Panc1 (cell line): ENCODE results near the gene FAM118A. TPM values are rescaled to one million over a fixed set of nuclear protein-coding genes. Genes with fewer than 3 reads are reported as not detected.

Source experiments
- ATAC-seq: fragments of 200-7000 bp; cut with Tn5 transposase; 2 replicates; pipeline ENCODE4 v1.9.1; 2020; ENCODE audit warnings: mild to moderate bottlenecking, moderate library complexity
- BruUV-seq: library from RNA; stranded (reverse); fragments of 400-500 nt; replicated peaks from 2 replicates; lab custom pipeline; 2021; lab: Mats Ljungman, UMichigan
- CTCF ChIA-PET: fragments of 300-600 bp; sonication (Branson Sonifier 250); formaldehyde crosslinking; loops from one replicate; lab custom pipeline; 2022; ENCODE audit warnings: antibody characterized with exemption; lab: Charles Lee
- POLR2A ChIA-PET: fragments of 300-600 bp; sonication (Branson Sonifier 250); formaldehyde crosslinking; loops from one replicate; lab custom pipeline; 2022; ENCODE audit warnings: antibody characterized with exemption; lab: Charles Lee
- DNase-seq: peaks from one replicate; pipeline ENCODE4 v3.0.0-alpha.2; 2010; ENCODE audit warnings: low read depth, low spot score
- H3K27ac ChIP-seq: 2 replicates; pipeline ENCODE4 v1.5.1; 2011; ENCODE audit warnings: mild to moderate bottlenecking, low read length, inconsistent platforms
- H3K27me3 ChIP-seq: fragments of 200-500 bp; sonication (Bioruptor generic); 2 replicates; pipeline ENCODE4 v1.6.0; 2014; ENCODE audit warnings: low read length, inconsistent platforms; ENCODE audit not compliant: control insufficient read depth, insufficient read depth
- H3K36me3 ChIP-seq: fragments of 200-500 bp; sonication (Bioruptor generic); 2 replicates; pipeline ENCODE4 v1.5.1; 2014; ENCODE audit warnings: inconsistent platforms, mild to moderate bottlenecking, low read length, moderate library complexity; ENCODE audit not compliant: control insufficient read depth, insufficient read depth
- H3K4me1 ChIP-seq: 2 replicates; pipeline ENCODE4 v1.5.1; 2011; ENCODE audit warnings: inconsistent platforms, mild to moderate bottlenecking, low read length, moderate library complexity; ENCODE audit not compliant: control insufficient read depth, insufficient read depth
- H3K4me3 ChIP-seq, 2 experiments: 2 replicates each; pipeline ENCODE4 v1.5.1; 2011 to 2012; ENCODE audit warnings: low read depth in 2 of 2, low read length in 2 of 2, mild to moderate bottlenecking in 2 of 2, inconsistent platforms in 1 of 2, moderate library complexity in 1 of 2
- H3K9me3 ChIP-seq: fragments of 200-500 bp; sonication (Bioruptor generic); 2 replicates; pipeline ENCODE4 v1.5.1; 2014; ENCODE audit warnings: low read depth, mild to moderate bottlenecking, inconsistent platforms, low read length, moderate library complexity; ENCODE audit not compliant: control insufficient read depth, insufficient read depth
- POLR2AphosphoS5 ChIP-seq: IDR thresholded peaks from 2 replicates; pipeline ENCODE4 v1.6.1; 2012; ENCODE audit warnings: mild to moderate bottlenecking, low read depth, low read length, moderate library complexity
- SIN3A ChIP-seq: IDR thresholded peaks from 2 replicates; pipeline ENCODE4 v1.6.1; 2012; ENCODE audit warnings: low read depth, mild to moderate bottlenecking, low read length, moderate library complexity, borderline replicate concordance; ENCODE audit not compliant: insufficient read depth
- TCF7L2 ChIP-seq: IDR thresholded peaks from 2 replicates; pipeline ENCODE4 v1.6.1; 2011; ENCODE audit warnings: mild to moderate bottlenecking, low read depth, low read length, inconsistent platforms
- in situ Hi-C: cut with HindIII; loops from 2 replicates; pipeline ENCODE4 v1.10.0; 2016; ENCODE audit warnings: low sequenced_read_pairs, low pct_unique_long_range_greater_than_20kb
- intact Hi-C: fragments of 100-400 bp; cut with micrococcal nuclease; formaldehyde crosslinking; loops from one replicate; pipeline ENCODE4 v1.10.0; 2022; ENCODE audit not compliant: unreplicated experiment
- total RNA-seq: library from RNA; stranded (reverse); gene quantifications from one replicate; pipeline ENCODE4 v1.2.1, GENCODE V29; 2021; ENCODE audit not compliant: unreplicated experiment
- TF ChIP-seq, protein P1 (sequence below), 2 experiments: IDR thresholded peaks; 2 replicates each; pipeline ENCODE4 v1.6.1; 2011 to 2012; ENCODE audit warnings: low read depth in 2 of 2, control low read depth in 1 of 2, low read length in 1 of 2, mild to moderate bottlenecking in 1 of 2, moderate library complexity in 1 of 2; ENCODE audit not compliant: insufficient read depth in 1 of 2
- TF ChIP-seq, protein P2 (sequence below): fragments of 450-650 bp; IDR thresholded peaks from 2 replicates; pipeline ENCODE4 v1.5.1; 2017; ENCODE audit warnings: mild to moderate bottlenecking

The FAM118A gene
- total RNA-seq, 1 experiment from 2014 or later = 73.2 TPM

DNA sequence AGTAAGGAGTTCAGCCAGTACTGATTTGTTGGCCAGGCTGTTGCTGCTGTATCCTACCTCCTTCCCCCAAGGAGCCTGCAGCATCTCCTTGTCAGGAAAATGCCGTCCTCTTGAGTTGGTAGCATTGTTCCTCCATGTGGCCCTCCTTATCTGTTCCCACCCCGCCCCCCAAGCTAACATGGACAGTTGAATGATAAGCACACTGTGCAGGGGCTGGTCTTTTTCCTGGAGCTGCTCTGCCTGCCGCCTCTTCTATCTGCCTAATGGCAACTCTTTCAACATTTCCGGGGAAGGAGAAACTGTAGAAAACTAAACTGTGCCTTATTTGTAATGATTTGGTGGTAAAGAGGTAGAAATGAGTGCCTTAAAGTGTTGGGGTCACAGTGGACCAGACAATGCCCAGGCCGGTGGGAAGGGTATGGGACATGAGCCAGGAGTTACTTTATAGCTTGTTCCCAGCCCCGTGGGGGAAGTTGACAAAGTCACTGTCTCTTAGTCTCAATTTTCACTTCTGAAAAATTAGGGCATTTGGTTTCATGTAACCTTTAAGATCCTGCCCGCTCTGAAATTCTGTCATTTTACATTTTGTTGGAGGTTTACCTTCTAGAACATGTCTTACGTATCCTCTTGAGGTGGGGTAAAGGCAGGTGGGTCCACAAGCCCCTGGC lies 4.5 kb downstream of the FAM118A start:
- intact Hi-C loops (no loop called here), in situ Hi-C loops (no loop called here)
- DNase-seq = no peak
- Histone ChIP-seq H3K4me1 (peaks cover 10% of the 10 kb centered on the region), H3K36me3 (peaks cover 2% of the 10 kb centered on the region; the same call in 1 of the 2 replicates), H3K9me3 (no peaks in the 10 kb centered on the region), H3K27ac (no peak overlapping the region), H3K4me3 (no peak overlapping the region), H3K27me3 (no peaks in the 10 kb centered on the region)
- ChIA-PET CTCF (interaction anchor here (0.7 kb wide), 1 partner anchor 45 kb away, joined by 3 read pairs; no protein-coding TSS in a partner anchor), POLR2A (no interaction called here)
- BruUV-seq = no TSS peak
- no peak for ATAC-seq
- TF ChIP-seq, protein P1, sequence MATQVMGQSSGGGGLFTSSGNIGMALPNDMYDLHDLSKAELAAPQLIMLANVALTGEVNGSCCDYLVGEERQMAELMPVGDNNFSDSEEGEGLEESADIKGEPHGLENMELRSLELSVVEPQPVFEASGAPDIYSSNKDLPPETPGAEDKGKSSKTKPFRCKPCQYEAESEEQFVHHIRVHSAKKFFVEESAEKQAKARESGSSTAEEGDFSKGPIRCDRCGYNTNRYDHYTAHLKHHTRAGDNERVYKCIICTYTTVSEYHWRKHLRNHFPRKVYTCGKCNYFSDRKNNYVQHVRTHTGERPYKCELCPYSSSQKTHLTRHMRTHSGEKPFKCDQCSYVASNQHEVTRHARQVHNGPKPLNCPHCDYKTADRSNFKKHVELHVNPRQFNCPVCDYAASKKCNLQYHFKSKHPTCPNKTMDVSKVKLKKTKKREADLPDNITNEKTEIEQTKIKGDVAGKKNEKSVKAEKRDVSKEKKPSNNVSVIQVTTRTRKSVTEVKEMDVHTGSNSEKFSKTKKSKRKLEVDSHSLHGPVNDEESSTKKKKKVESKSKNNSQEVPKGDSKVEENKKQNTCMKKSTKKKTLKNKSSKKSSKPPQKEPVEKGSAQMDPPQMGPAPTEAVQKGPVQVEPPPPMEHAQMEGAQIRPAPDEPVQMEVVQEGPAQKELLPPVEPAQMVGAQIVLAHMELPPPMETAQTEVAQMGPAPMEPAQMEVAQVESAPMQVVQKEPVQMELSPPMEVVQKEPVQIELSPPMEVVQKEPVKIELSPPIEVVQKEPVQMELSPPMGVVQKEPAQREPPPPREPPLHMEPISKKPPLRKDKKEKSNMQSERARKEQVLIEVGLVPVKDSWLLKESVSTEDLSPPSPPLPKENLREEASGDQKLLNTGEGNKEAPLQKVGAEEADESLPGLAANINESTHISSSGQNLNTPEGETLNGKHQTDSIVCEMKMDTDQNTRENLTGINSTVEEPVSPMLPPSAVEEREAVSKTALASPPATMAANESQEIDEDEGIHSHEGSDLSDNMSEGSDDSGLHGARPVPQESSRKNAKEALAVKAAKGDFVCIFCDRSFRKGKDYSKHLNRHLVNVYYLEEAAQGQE (IDR thresholded peaks at IDR 0.05; ENCODE audit: insufficient read depth in 1 of 2, low read depth in 2 of 2, low read length in 1 of 2) = no peak
- TF ChIP-seq TCF7L2 (no peak), POLR2AphosphoS5 (no peak), SIN3A (no peak)
- TF ChIP-seq, protein P2, sequence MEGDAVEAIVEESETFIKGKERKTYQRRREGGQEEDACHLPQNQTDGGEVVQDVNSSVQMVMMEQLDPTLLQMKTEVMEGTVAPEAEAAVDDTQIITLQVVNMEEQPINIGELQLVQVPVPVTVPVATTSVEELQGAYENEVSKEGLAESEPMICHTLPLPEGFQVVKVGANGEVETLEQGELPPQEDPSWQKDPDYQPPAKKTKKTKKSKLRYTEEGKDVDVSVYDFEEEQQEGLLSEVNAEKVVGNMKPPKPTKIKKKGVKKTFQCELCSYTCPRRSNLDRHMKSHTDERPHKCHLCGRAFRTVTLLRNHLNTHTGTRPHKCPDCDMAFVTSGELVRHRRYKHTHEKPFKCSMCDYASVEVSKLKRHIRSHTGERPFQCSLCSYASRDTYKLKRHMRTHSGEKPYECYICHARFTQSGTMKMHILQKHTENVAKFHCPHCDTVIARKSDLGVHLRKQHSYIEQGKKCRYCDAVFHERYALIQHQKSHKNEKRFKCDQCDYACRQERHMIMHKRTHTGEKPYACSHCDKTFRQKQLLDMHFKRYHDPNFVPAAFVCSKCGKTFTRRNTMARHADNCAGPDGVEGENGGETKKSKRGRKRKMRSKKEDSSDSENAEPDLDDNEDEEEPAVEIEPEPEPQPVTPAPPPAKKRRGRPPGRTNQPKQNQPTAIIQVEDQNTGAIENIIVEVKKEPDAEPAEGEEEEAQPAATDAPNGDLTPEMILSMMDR = no peak

DNA sequence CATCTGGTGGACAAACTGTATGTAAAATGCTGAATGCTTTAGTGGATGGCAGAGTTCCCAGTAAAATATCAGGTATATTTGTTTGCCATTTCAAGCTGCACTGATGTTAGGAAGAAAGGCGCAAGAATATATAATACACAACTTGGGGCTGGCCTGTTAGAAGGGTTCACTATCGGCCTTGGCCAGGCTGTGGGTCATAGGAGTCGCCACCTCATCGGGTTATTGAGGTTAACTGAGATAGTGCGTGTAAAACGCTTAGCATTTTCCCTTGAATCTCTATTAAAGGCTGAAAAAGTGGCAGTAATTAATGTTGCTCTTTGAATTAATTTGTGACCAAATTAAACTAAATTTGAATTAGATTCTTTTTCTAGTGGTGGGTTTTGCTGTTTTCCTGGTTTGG lies 5.1 kb downstream of the FAM118A start:
- Histone ChIP-seq H3K27me3 (no peaks in the 10 kb centered on the region), H3K9me3 (no peaks in the 10 kb centered on the region), H3K4me1 (peaks cover 9% of the 10 kb centered on the region), H3K27ac (no peak overlapping the region), H3K36me3 (peaks cover 2% of the 10 kb centered on the region; the same call in 1 of the 2 replicates), H3K4me3 (no peak overlapping the region)
- TF ChIP-seq POLR2AphosphoS5 (no peak), TCF7L2 (no peak), SIN3A (no peak)
- TF ChIP-seq, protein P2 = no peak
- TF ChIP-seq, protein P1 (IDR thresholded peaks at IDR 0.05; ENCODE audit: insufficient read depth in 1 of 2, low read depth in 2 of 2, low read length in 1 of 2) = no peak
- ATAC-seq (no peak), DNase-seq (no peak)
- in situ Hi-C loops = no loop called here
- POLR2A ChIA-PET = no interaction called here
- BruUV-seq = no TSS peak
- CTCF ChIA-PET = interaction anchor here (0.7 kb wide), 1 partner anchor 46 kb away, joined by 3 read pairs; no protein-coding TSS in a partner anchor
- intact Hi-C loops = no loop called here
